ENCODE results near the gene INS.
"Not testable (repeated sequence)": the region's sequence is repeated elsewhere in the genome, so short reads cannot be mapped to it uniquely, and the experiment has no call there.

INS gene

GRCh38 chr11:2180347-2180746, 19.3 kb upstream of the INS start:
- Histone ChIP-seq H3K4me3 (ENCODE audit: insufficient read depth, low read depth, low read length) (no peak overlapping the region), H3K4me1 (ENCODE audit: control insufficient read depth, insufficient read depth, low read length) (no peaks in the 10 kb centered on the region), H3K9me3 (ENCODE audit: control insufficient read depth, low read length) (no peaks in the 10 kb centered on the region), H3K27ac (ENCODE audit: insufficient read depth, low read depth, low read length, poor library complexity, severe bottlenecking) (no peak overlapping the region), H3K27me3 (ENCODE audit: control insufficient read depth, insufficient read depth, low read length, poor library complexity, severe bottlenecking) (no peaks in the 10 kb centered on the region), H3K36me3 (ENCODE audit: control insufficient read depth, insufficient read depth, low read length) (no peaks in the 10 kb centered on the region)
- 92% methylated on average over 15 of the region's 15 CpGs for WGBS, 2 experiments

- Histone ChIP-seq H3K27ac (ENCODE audit: insufficient read depth, low read depth, low read length, poor library complexity, severe bottlenecking) (no peak overlapping the region), H3K27me3 (ENCODE audit: control insufficient read depth, insufficient read depth, low read length, poor library complexity, severe bottlenecking) (no peaks in the 10 kb centered on the region), H3K4me3 (ENCODE audit: insufficient read depth, low read depth, low read length) (no peak overlapping the region), H3K36me3 (ENCODE audit: control insufficient read depth, insufficient read depth, low read length) (no peaks in the 10 kb centered on the region), H3K4me1 (ENCODE audit: control insufficient read depth, insufficient read depth, low read length) (no peaks in the 10 kb centered on the region), H3K9me3 (ENCODE audit: control insufficient read depth, low read length) (no peaks in the 10 kb centered on the region)
- whole genome bisulfite sequencing, 2 experiments, result 93% methylated on average over 10 of the region's 10 CpGs
Measured at GRCh38 chr11:2179516-2179915, 18.5 kb upstream of the INS start.

- Histone ChIP-seq H3K27me3 (ENCODE audit: control insufficient read depth, insufficient read depth, low read length, poor library complexity, severe bottlenecking) (no peaks in the 10 kb centered on the region), H3K4me1 (ENCODE audit: control insufficient read depth, insufficient read depth, low read length) (no peaks in the 10 kb centered on the region), H3K36me3 (ENCODE audit: control insufficient read depth, insufficient read depth, low read length) (no peaks in the 10 kb centered on the region), H3K27ac (ENCODE audit: insufficient read depth, low read depth, low read length, poor library complexity, severe bottlenecking) (no peak overlapping the region), H3K9me3 (ENCODE audit: control insufficient read depth, low read length) (no peaks in the 10 kb centered on the region), H3K4me3 (ENCODE audit: insufficient read depth, low read depth, low read length) (no peak overlapping the region)
- 64 to 74% methylated on average over 16 of the region's 16 CpGs for WGBS, 2 experiments
Measured at GRCh38 chr11:2178906-2179494, 18.0 kb upstream of the INS start.

- not testable (repeated sequence) for H3K36me3 ChIP-seq (ENCODE audit: control insufficient read depth, insufficient read depth, low read length); H3K4me1 ChIP-seq (ENCODE audit: control insufficient read depth, insufficient read depth, low read length); H3K9me3 ChIP-seq (ENCODE audit: control insufficient read depth, low read length); H3K27ac ChIP-seq (ENCODE audit: insufficient read depth, low read depth, low read length, poor library complexity, severe bottlenecking); H3K27me3 ChIP-seq (ENCODE audit: control insufficient read depth, insufficient read depth, low read length, poor library complexity, severe bottlenecking); H3K4me3 ChIP-seq (ENCODE audit: insufficient read depth, low read depth, low read length)
- WGBS, 2 experiments, result 87 to 88% methylated on average over 14 to 15 of the region's 16 CpGs
Measured at GRCh38 chr11:2178055-2178773, 17.2 kb upstream of the INS start.

- WGBS, 2 experiments, result 88 to 89% methylated on average over 18 of the region's 18 CpGs
- peaks cover under 1% of the 10 kb centered on the region for H3K4me1 ChIP-seq (ENCODE audit: control insufficient read depth, insufficient read depth, low read length)
- no peaks in the 10 kb centered on the region for H3K27me3 ChIP-seq (ENCODE audit: control insufficient read depth, insufficient read depth, low read length, poor library complexity, severe bottlenecking)
- no peak overlapping the region for H3K27ac ChIP-seq (ENCODE audit: insufficient read depth, low read depth, low read length, poor library complexity, severe bottlenecking)
- H3K9me3 ChIP-seq (ENCODE audit: control insufficient read depth, low read length), result no peaks in the 10 kb centered on the region
- no peak overlapping the region for H3K4me3 ChIP-seq (ENCODE audit: insufficient read depth, low read depth, low read length)
- no peaks in the 10 kb centered on the region for H3K36me3 ChIP-seq (ENCODE audit: control insufficient read depth, insufficient read depth, low read length)
Measured at GRCh38 chr11:2177076-2177475, 16.1 kb upstream of the INS start.

GRCh38 chr11:2176389-2176900, 15.4 kb upstream of the INS start:
- H3K36me3 ChIP-seq (ENCODE audit: control insufficient read depth, insufficient read depth, low read length), result no peaks in the 10 kb centered on the region
- H3K4me3 ChIP-seq (ENCODE audit: insufficient read depth, low read depth, low read length), result no peak overlapping the region
- no peak overlapping the region for H3K27ac ChIP-seq (ENCODE audit: insufficient read depth, low read depth, low read length, poor library complexity, severe bottlenecking)
- peaks cover 2% of the 10 kb centered on the region for H3K27me3 ChIP-seq (ENCODE audit: control insufficient read depth, insufficient read depth, low read length, poor library complexity, severe bottlenecking)
- H3K4me1 ChIP-seq (ENCODE audit: control insufficient read depth, insufficient read depth, low read length), result peaks cover 6% of the 10 kb centered on the region
- WGBS, 2 experiments, result 95% methylated on average over 14 of the region's 14 CpGs
- no peaks in the 10 kb centered on the region for H3K9me3 ChIP-seq (ENCODE audit: control insufficient read depth, low read length)

- peaks cover 9% of the 10 kb centered on the region for H3K4me1 ChIP-seq (ENCODE audit: control insufficient read depth, insufficient read depth, low read length)
- WGBS, 2 experiments, result 86 to 88% methylated on average over 13 of the region's 13 CpGs
- H3K36me3 ChIP-seq (ENCODE audit: control insufficient read depth, insufficient read depth, low read length), result no peaks in the 10 kb centered on the region
- H3K27ac ChIP-seq (ENCODE audit: insufficient read depth, low read depth, low read length, poor library complexity, severe bottlenecking), result no peak overlapping the region
- H3K4me3 ChIP-seq (ENCODE audit: insufficient read depth, low read depth, low read length), result no peak overlapping the region
- H3K9me3 ChIP-seq (ENCODE audit: control insufficient read depth, low read length), result no peaks in the 10 kb centered on the region
- peaks cover 3% of the 10 kb centered on the region for H3K27me3 ChIP-seq (ENCODE audit: control insufficient read depth, insufficient read depth, low read length, poor library complexity, severe bottlenecking)
Measured at GRCh38 chr11:2175659-2176058, 14.7 kb upstream of the INS start.

GRCh38 chr11:2174361-2174760, 13.4 kb upstream of the INS start:
- H3K4me1 ChIP-seq (ENCODE audit: control insufficient read depth, insufficient read depth, low read length), result peaks cover 21% of the 10 kb centered on the region
- H3K9me3 ChIP-seq (ENCODE audit: control insufficient read depth, low read length), result no peaks in the 10 kb centered on the region
- H3K27ac ChIP-seq (ENCODE audit: insufficient read depth, low read depth, low read length, poor library complexity, severe bottlenecking), result no peak overlapping the region
- no peak overlapping the region for H3K4me3 ChIP-seq (ENCODE audit: insufficient read depth, low read depth, low read length)
- H3K36me3 ChIP-seq (ENCODE audit: control insufficient read depth, insufficient read depth, low read length), result no peaks in the 10 kb centered on the region
- H3K27me3 ChIP-seq (ENCODE audit: control insufficient read depth, insufficient read depth, low read length, poor library complexity, severe bottlenecking), result peaks cover 3% of the 10 kb centered on the region
- WGBS, 2 experiments, result 95% methylated on average over 11 of the region's 11 CpGs

GRCh38 chr11:2173761-2174160, 12.8 kb upstream of the INS start:
- H3K9me3 ChIP-seq (ENCODE audit: control insufficient read depth, low read length), result no peaks in the 10 kb centered on the region
- H3K4me3 ChIP-seq (ENCODE audit: insufficient read depth, low read depth, low read length), result no peak overlapping the region
- no peaks in the 10 kb centered on the region for H3K36me3 ChIP-seq (ENCODE audit: control insufficient read depth, insufficient read depth, low read length)
- H3K4me1 ChIP-seq (ENCODE audit: control insufficient read depth, insufficient read depth, low read length), result peaks cover 27% of the 10 kb centered on the region
- peaks cover 3% of the 10 kb centered on the region for H3K27me3 ChIP-seq (ENCODE audit: control insufficient read depth, insufficient read depth, low read length, poor library complexity, severe bottlenecking)
- 92 to 93% methylated on average over 11 of the region's 11 CpGs for WGBS, 2 experiments
- no peak overlapping the region for H3K27ac ChIP-seq (ENCODE audit: insufficient read depth, low read depth, low read length, poor library complexity, severe bottlenecking)

- no peaks in the 10 kb centered on the region for H3K9me3 ChIP-seq (ENCODE audit: control insufficient read depth, low read length)
- no peaks in the 10 kb centered on the region for H3K36me3 ChIP-seq (ENCODE audit: control insufficient read depth, insufficient read depth, low read length)
- H3K4me3 ChIP-seq (ENCODE audit: insufficient read depth, low read depth, low read length), result no peak overlapping the region
- peaks cover 28% of the 10 kb centered on the region for H3K4me1 ChIP-seq (ENCODE audit: control insufficient read depth, insufficient read depth, low read length)
- H3K27me3 ChIP-seq (ENCODE audit: control insufficient read depth, insufficient read depth, low read length, poor library complexity, severe bottlenecking), result peaks cover 3% of the 10 kb centered on the region
- H3K27ac ChIP-seq (ENCODE audit: insufficient read depth, low read depth, low read length, poor library complexity, severe bottlenecking), result no peak overlapping the region
- WGBS, 2 experiments, result 79 to 80% methylated on average over 16 of the region's 16 CpGs
Measured at GRCh38 chr11:2173150-2173693, 12.2 kb upstream of the INS start.
